Coronary artery (tissue), 2 donors: ENCODE results near the gene MEGF11.

ENCODE experiments used
- DNase-seq: peaks from one replicate; pipeline ENCODE4 v3.0.0-alpha.2; 2017; ENCODE audit warnings: low spot score
- H3K27ac ChIP-seq, 2 donors: fragments of 200-600 bp; sonication (generic); one replicate each; pipeline ENCODE4 v1.5.1; 2016 to 2019
- H3K4me3 ChIP-seq: fragments of 200-600 bp; sonication (generic); 2 replicates; pipeline ENCODE4 v1.5.1; 2016; ENCODE audit warnings: mild to moderate bottlenecking, moderate library complexity
- CTCF ChIP-seq: fragments of 200-600 bp; sonication (generic); IDR thresholded peaks from one replicate; pipeline ENCODE4 v1.5.1; 2019; ENCODE audit warnings: antibody characterized with exemption

Gene MEGF11

GRCh38 chr15:66145726-66146182, 107.8 kb downstream of the MEGF11 start:
- no peak overlapping the region for H3K27ac ChIP-seq
- H3K4me3 ChIP-seq, result no peak overlapping the region
- TF ChIP-seq CTCF, result no peak
- DNase-seq, result no peak

- TF ChIP-seq CTCF, result no peak
- Histone ChIP-seq H3K4me3 (no peak overlapping the region), H3K27ac (no peak overlapping the region)
- no peak for DNase-seq
Observed at GRCh38 chr15:66144978-66145725, 108.4 kb downstream of the MEGF11 start.

GRCh38 chr15:66142285-66142684, 111.3 kb downstream of the MEGF11 start:
- H3K27ac ChIP-seq, result no peak overlapping the region
- no peak for DNase-seq

GRCh38 chr15:66139591-66140207, 113.9 kb downstream of the MEGF11 start:
- no peak for TF ChIP-seq CTCF
- no peak for DNase-seq
- H3K27ac ChIP-seq, result no peak overlapping the region
- H3K4me3 ChIP-seq, result no peak overlapping the region

More at GRCh38 chr15:66142285-66142684, 111.3 kb downstream of the MEGF11 start:
- no peak overlapping the region for H3K4me3 ChIP-seq
- no peak for TF ChIP-seq CTCF

- no peak overlapping the region for H3K27ac ChIP-seq
- no peak for TF ChIP-seq CTCF
- no peak overlapping the region for H3K4me3 ChIP-seq
- DNase-seq, result no peak
Observed at GRCh38 chr15:66138892-66139590, 114.5 kb downstream of the MEGF11 start.

GRCh38 chr15:66138096-66138783, 115.3 kb downstream of the MEGF11 start:
- no peak overlapping the region for H3K27ac ChIP-seq
- TF ChIP-seq CTCF, result no peak
- DNase-seq, result no peak

More at GRCh38 chr15:66138096-66138783, 115.3 kb downstream of the MEGF11 start:
- H3K4me3 ChIP-seq, result no peak overlapping the region
